GM23248 (cell line): ENCODE data around the gene CCNYL1.

Source experiments
- EZH2 ChIP-seq: fragments of 200-600 bp; sonication (generic); IDR thresholded peaks from 2 replicates; pipeline ENCODE4 v1.6.1; 2018; ENCODE audit warnings: antibody characterized with exemption, mild to moderate bottlenecking; ENCODE audit not compliant: insufficient read depth, poor library complexity, severe bottlenecking
- EZH2phosphoT487 ChIP-seq: fragments of 200-600 bp; sonication (generic); IDR thresholded peaks from 2 replicates; pipeline ENCODE4 v1.6.1; 2018; ENCODE audit warnings: antibody characterized with exemption, moderate library complexity, mild to moderate bottlenecking, low read depth; ENCODE audit not compliant: insufficient read depth

DNA sequence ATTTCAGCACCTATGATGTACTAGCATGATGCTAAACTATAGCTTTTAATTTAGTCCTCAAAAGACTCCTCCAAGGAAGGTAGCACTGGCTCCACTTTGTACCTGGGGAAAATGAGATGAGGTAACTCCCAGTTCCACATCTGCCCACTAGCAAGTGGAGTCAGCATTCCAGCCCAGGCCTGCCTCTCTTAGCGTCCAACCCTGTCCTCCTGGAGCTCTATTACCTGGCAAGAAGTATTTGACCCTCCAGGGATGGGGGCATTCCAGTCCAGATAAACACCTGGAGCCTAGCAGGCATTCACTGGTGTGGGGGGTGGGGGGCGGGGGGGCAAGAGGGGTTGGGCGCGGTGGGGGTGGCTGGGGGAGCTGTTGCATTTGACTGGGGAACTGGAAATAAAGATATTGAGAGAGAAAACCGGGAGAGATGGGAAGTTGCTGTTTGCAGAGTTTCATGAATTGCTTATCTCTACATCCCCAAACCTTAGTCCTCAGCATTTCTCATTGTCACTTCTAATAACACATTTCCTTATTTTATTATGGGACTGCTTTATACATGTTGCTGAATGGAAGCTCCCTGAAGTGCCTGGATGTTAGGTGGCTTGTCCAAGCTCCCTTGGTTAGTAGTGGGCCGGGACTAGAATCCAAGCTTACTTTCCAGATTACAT lies 80.3 kb downstream of the CCNYL1 start:
- TF ChIP-seq EZH2 (no peak), EZH2phosphoT487 (no peak)
